Stomach (tissue), 4 donors: ENCODE data around the gene CIDEB.

Experiments
- CTCF ChIP-seq, 7 experiments: fragments of 450-650 bp in 4 of 7; fragments of 200-600 bp in 3 of 7; sonication (generic) in 3 of 7; IDR thresholded peaks; one replicate each; pipeline ENCODE4 v1.5.1; 2016 to 2019; ENCODE audit warnings: antibody characterized with exemption in 7 of 7, control low read depth in 2 of 7, mild to moderate bottlenecking in 1 of 7
- POLR2A ChIP-seq, 4 donors: fragments of 450-650 bp; IDR thresholded peaks; one replicate each; pipeline ENCODE4 v1.6.1; 2016; ENCODE audit warnings: antibody characterized with exemption in 4 of 4, control low read depth in 2 of 4, mild to moderate bottlenecking in 1 of 4, moderate library complexity in 1 of 4

GRCh38 chr14:24262821-24263733 lies 44.7 kb downstream of the CIDEB start, which contains the start of gene TGM1:
- no peak for TF ChIP-seq CTCF (IDR thresholded peaks at IDR 0.05)
- no peak for TF ChIP-seq POLR2A (IDR thresholded peaks at IDR 0.05)
